Adrenal gland (tissue), 12 donors: ENCODE measurements around the gene ZP1. TPM values are rescaled to one million over a fixed set of nuclear protein-coding genes. Genes with fewer than 3 reads are reported as not detected.

Source experiments
- DNase-seq, 7 donors: peaks; one replicate each; pipeline ENCODE4 v3.0.0-alpha.2; 2019 to 2020
- H3K27ac ChIP-seq, 5 donors: fragments of 200-600 bp; sonication (generic) in 4 of 5; 1 replicate in 3 of 5; 2 replicates in 2 of 5; pipeline versions ENCODE4 v1.5.1 to v1.8.0; 2016 to 2020; ENCODE audit warnings: mild to moderate bottlenecking in 1 of 5
- H3K27me3 ChIP-seq: fragments of 200-600 bp; 2 replicates; pipeline ENCODE4 v1.8.0; 2021
- H3K36me3 ChIP-seq, 2 donors: fragments of 200-600 bp; replicated peaks in 1 of 2; 1 replicate in 1 of 2; 2 replicates in 1 of 2; pipeline versions ENCODE4 v1.5.1 to v1.8.0; 2018 to 2022
- H3K4me1 ChIP-seq, 2 donors: fragments of 200-600 bp; replicated peaks in 1 of 2; 1 replicate in 1 of 2; 2 replicates in 1 of 2; pipeline versions ENCODE4 v1.5.1 to v1.8.0; 2018 to 2021
- H3K4me3 ChIP-seq, 4 donors: fragments of 200-600 bp; sonication (generic) in 3 of 4; one replicate each; pipeline ENCODE4 v1.5.1; 2016 to 2018
- H3K9me3 ChIP-seq, 3 donors: fragments of 200-600 bp; sonication (generic) in 1 of 3; replicated peaks in 1 of 3; 1 replicate in 2 of 3; 2 replicates in 1 of 3; pipeline versions ENCODE4 v1.5.1 to v1.8.0; 2016 to 2021
- CTCF ChIP-seq, 6 experiments: fragments of 450-650 bp in 4 of 6; fragments of 200-600 bp in 2 of 6; sonication (generic) in 1 of 6; IDR thresholded peaks; 1 replicate in 5 of 6; 2 replicates in 1 of 6; pipeline versions ENCODE4 v1.5.1 to v1.8.0; 2016 to 2021; ENCODE audit warnings: antibody characterized with exemption in 6 of 6, mild to moderate bottlenecking in 2 of 6, moderate library complexity in 1 of 6
- POLR2A ChIP-seq, 2 donors: fragments of 450-650 bp; IDR thresholded peaks; one replicate each; pipeline ENCODE4 v1.6.1; 2017; ENCODE audit warnings: antibody characterized with exemption in 2 of 2, mild to moderate bottlenecking in 2 of 2, moderate library complexity in 1 of 2
- WGBS, 4 donors: extraction: QIAGEN DNeasy Blood & Tissue Kit in 2 of 4; methylation state at CpG; one replicate each; pipeline versions ENCODE4 v1.1.5 to v1.1.7; 2013 to 2017; 5-methylcytosine and 5-hydroxymethylcytosine counted together
- intact Hi-C, 2 donors: fragments of 100-400 bp; cut with DNase I; formaldehyde crosslinking; loops; one replicate each; pipeline versions ENCODE4 v1.14.1 to v1.15.0; 2022 to 2023
- polyA plus RNA-seq, 3 donors: library from polyadenylated mRNA; stranded (reverse); fragments of 200-250 nt in 2 of 3; fragments of 350-450 nt in 1 of 3; fragmentation: Illumina TruSeq in 1 of 3; extraction: RNeasy Lipid Tissue Mini Kit (QIAGEN cat#74804) in 1 of 3; gene quantifications; one replicate each; pipeline ENCODE4 v1.2.3, GENCODE V29; 2013 to 2014
- total RNA-seq, 9 donors: library from RNA; depleted of rRNA in 4 of 9; stranded (reverse); fragments of >200 nt in 4 of 9; fragments of 120-200 nt in 1 of 9; fragmentation: NEBNext Ultra II Directional in 1 of 9; extraction: Animal tissue kit (Norgen Biotek cat#: 25700) in 1 of 9; gene quantifications; one replicate each; pipeline versions ENCODE4 v1.1.0 to v1.2.4, GENCODE V29; 2013 to 2023
- donor health status: healthy with polysubstance abuse.
- donor health status: Bipolar disorder and iron deficiency.
- donor health status: DM: yes; HTN: yes; CAD: no.
- donor health status: DM: no; HTN: no; CAD: no.
- donor health status: DM: no; HTN: no; CAD: no.
- donor health status: DM: yes; HTN: yes; CAD: no.

The ZP1 gene
- total and polyA plus RNA-seq, 12 donors: 0.24 to 6.3 (median 0.71) TPM; not detected in 2

- Histone ChIP-seq H3K4me3 (no peak overlapping the region), H3K4me1 (peaks cover 0 to 22% of the 10 kb centered on the region in 2 donors), H3K9me3 (no peaks in the 10 kb centered on the region), H3K36me3 (no peaks in the 10 kb centered on the region), H3K27ac (no peak overlapping the region), H3K27me3 (no peaks in the 10 kb centered on the region)
- TF ChIP-seq POLR2A (IDR thresholded peaks at IDR 0.05) (no peak), CTCF (IDR thresholded peaks at IDR 0.05) (no peak)
- WGBS, 4 donors: 81 to 86% (median 83%) methylated on average over 9 to 13 of the region's 13 CpGs
- no peak for DNase-seq
- intact Hi-C loops: no loop called here
Measured at GRCh38 chr11:60870733-60871377, 3.5 kb downstream of the ZP1 start.

GRCh38 chr11:60871378-60872061 is 4.2 kb downstream of the ZP1 start:
- DNase-seq: peak in 5 of 7 donors; percentile 41 to 60 (median 49)
- Histone ChIP-seq H3K27ac (peak overlapping the region in 2 of 5 donors; percentile 5 to 20), H3K4me1 (peaks cover 0 to 22% of the 10 kb centered on the region in 2 donors), H3K27me3 (no peaks in the 10 kb centered on the region), H3K9me3 (no peaks in the 10 kb centered on the region), H3K4me3 (no peak overlapping the region), H3K36me3 (no peaks in the 10 kb centered on the region)
- TF ChIP-seq CTCF (IDR thresholded peaks at IDR 0.05): peak in 3 of 6 experiments; percentile 22 to 33 (median 32)
- no peak for TF ChIP-seq POLR2A (IDR thresholded peaks at IDR 0.05)
- WGBS, 4 donors: 83 to 85% (median 84%) methylated on average over 4 to 7 of the region's 7 CpGs
- intact Hi-C loops: no loop called here

DNA sequence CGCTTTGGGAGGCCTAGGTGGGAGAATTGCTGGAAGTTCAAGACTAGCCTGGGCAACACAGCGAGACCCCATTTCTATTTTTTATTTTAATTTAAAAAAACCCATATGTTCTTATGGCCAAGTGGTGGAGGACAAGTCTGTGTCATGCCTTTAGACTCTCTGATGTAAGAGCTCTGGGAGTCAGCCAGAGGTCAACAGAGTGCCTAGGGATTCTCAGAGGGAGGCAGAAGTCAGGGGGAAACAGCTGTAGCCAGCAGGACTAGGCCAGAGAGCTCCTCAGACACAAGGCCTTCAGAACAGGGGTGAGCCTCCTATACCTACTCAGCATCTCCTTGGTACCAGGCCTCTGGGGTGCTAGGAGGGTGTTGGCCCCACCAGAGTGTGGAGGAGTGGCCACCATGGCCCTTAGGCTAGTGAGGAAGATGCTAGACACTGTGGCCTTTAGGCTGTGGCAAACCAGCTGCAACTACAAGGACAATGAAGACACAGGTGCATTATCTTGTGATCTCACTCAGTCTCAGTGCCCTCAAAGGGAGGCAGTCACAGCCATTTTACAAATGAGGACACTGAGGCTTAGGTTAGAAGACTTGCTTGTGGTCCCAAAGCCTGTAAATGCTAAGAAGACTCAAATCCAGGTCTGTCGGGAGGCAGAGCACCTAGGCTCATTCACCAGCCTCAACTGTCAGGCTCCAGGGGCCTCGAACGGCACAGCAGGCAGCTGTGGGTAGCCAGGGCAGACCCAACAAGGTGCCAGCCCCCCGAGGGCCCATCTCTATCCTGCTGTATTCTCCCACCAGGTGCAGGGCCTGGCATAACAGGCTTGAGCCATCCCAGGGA is 5.0 kb downstream of the ZP1 start:
- intact Hi-C loops: no loop called here
- TF ChIP-seq CTCF (IDR thresholded peaks at IDR 0.05) (no peak), POLR2A (IDR thresholded peaks at IDR 0.05) (no peak)
- no peaks in the 10 kb centered on the region for H3K36me3 ChIP-seq
- peaks cover 0 to 22% of the 10 kb centered on the region in 2 donors for H3K4me1 ChIP-seq
- DNase-seq: peak in 6 of 7 donors; percentile 45 to 81 (median 68)
- peak overlapping the region in 2 of 5 donors; percentile 30 to 40 for H3K27ac ChIP-seq
- no peak overlapping the region for H3K4me3 ChIP-seq
- H3K9me3 ChIP-seq: no peaks in the 10 kb centered on the region
- 83 to 91% (median 88%) methylated on average over 2 to 6 of the region's 6 CpGs for WGBS, 4 donors
- no peaks in the 10 kb centered on the region for H3K27me3 ChIP-seq

DNA sequence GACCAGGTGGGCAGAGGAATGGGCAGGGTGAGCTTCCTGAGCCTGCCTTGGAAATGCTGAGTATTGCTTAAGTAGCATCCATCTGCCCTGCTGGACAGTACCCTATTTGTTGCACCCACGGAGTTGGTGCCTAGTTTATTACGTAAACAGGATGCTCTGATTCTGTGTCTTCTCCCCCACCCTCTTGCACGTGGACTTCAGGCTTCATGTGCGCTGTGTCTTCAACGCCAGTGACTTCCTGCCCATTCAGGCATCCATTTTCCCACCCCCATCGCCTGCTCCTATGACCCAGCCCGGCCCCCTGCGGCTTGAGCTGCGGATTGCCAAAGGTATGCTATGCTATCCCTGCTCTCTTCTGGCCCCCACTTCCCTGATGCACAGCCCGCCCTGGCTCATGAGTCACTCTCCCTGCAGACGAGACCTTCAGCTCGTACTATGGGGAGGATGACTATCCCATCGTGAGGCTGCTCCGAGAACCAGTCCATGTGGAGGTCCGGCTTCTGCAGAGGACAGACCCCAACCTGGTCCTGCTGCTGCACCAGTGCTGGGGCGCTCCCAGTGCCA is 5.7 kb downstream of the ZP1 start:
- intact Hi-C loops: no loop called here
- no peaks in the 10 kb centered on the region for H3K9me3 ChIP-seq
- H3K4me3 ChIP-seq: no peak overlapping the region
- no peaks in the 10 kb centered on the region for H3K36me3 ChIP-seq
- TF ChIP-seq POLR2A (IDR thresholded peaks at IDR 0.05) (no peak), CTCF (IDR thresholded peaks at IDR 0.05) (no peak)
- H3K4me1 ChIP-seq: peaks cover 0 to 22% of the 10 kb centered on the region in 2 donors
- peak; percentile 45 to 77 (median 60) for DNase-seq
- 39 to 55% (median 42%) methylated on average over 13 to 16 of the region's 16 CpGs for WGBS, 4 donors
- peak overlapping the region in 2 of 5 donors; percentile 30 to 40 for H3K27ac ChIP-seq
- no peaks in the 10 kb centered on the region for H3K27me3 ChIP-seq
